GM13976 (cell line): ENCODE data around the gene GPT2.

ENCODE experiments used
- DNase-seq: peaks from one replicate; pipeline ENCODE4 v3.0.0; 2012; ENCODE audit warnings: low spot score
- CTCF ChIP-seq: IDR thresholded peaks from 2 replicates; pipeline ENCODE4 v1.5.1; 2012; ENCODE audit warnings: borderline replicate concordance, mild to moderate bottlenecking; ENCODE audit not compliant: insufficient read depth; ENCODE audit errors: extremely low read depth, missing control alignments, control extremely low read depth
- in situ Hi-C: fragments of 300-500 bp; cut with MboI; formaldehyde crosslinking; loops from one replicate; pipeline ENCODE4 v1.12.0; 2022; ENCODE audit warnings: low sequenced_read_pairs, mixed read lengths, inconsistent platforms; ENCODE audit not compliant: unreplicated experiment

Gene GPT2

DNA sequence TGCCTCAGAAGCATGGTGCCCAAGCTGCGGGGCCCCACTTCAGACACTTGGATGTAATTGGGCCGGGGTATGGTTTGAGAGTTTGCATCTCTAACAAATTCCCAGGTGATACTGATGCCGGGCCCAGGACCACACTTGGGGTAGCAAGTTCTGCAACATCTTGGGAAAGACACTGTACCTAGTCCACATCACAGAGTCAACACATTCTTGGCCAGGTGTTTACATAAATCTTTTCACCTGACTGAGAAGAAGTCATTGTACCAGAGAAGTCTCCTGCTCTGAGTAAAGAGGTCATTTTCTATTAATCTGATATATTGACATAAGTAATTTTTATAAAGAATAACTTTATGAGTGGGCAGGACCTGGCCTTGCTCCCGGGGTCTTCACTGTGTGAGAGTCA, 27.5 kb downstream of the GPT2 start:
- in situ Hi-C loops, result no loop called here
- no peak for TF ChIP-seq CTCF
- no peak for DNase-seq

GRCh38 chr16:46914556-46915201, 30.5 kb downstream of the GPT2 start:
- DNase-seq, result no peak
- no peak for TF ChIP-seq CTCF
- in situ Hi-C loops, result loop anchor here (5.0 kb wide), 2 partner anchors 67 to 242 kb away; no protein-coding TSS in a partner anchor

- no peak for TF ChIP-seq CTCF
- in situ Hi-C loops, result loop anchor here (5.0 kb wide), 2 partner anchors 68 to 243 kb away; no protein-coding TSS in a partner anchor
- DNase-seq, result no peak
Measured at GRCh38 chr16:46915483-46916025, 31.4 kb downstream of the GPT2 start.

DNA sequence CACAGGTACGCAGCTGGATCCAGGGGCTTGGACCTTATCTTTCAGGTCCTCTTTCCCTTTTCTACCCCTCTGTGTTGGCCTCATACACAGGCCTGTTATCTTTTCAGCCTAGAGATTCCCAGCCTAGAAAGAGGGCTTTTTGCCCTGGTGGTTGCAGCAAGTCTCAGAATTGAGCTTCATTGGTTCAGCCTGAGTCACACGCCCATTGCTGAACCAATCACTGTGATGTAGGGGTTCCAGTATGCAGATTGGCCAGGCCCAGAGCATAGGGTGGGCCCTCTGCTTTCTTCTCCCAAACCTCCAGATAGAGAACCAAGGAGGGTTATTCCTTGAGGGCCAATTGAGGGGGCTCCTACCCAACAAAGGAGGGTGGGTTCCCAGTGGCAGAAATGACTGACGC, 32.8 kb downstream of the GPT2 start:
- no peak for TF ChIP-seq CTCF
- no peak for DNase-seq
- in situ Hi-C loops, result loop anchor here (5.0 kb wide), 2 partner anchors 70 to 245 kb away; no protein-coding TSS in a partner anchor

DNA sequence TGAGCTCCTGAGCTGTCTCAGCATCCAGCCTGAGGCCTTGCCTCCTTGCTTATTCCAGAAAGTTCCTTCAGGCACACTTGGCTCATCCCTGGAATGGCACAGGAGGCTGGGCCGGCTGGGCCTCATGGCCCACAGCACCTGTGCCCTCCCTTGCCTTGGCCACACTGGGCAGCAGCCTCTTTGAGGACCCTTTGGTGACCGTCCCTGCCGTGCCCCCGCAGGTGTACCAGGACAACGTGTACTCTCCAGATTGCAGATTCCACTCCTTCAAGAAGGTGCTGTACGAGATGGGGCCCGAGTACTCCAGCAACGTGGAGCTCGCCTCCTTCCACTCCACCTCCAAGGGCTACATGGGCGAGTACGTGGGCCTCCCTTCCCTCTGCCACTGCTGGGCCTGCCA, 34.2 kb downstream of the GPT2 start:
- TF ChIP-seq CTCF, result no peak
- no peak for DNase-seq
- in situ Hi-C loops, result loop anchor here (5.0 kb wide), 2 partner anchors 71 to 246 kb away; no protein-coding TSS in a partner anchor

DNA sequence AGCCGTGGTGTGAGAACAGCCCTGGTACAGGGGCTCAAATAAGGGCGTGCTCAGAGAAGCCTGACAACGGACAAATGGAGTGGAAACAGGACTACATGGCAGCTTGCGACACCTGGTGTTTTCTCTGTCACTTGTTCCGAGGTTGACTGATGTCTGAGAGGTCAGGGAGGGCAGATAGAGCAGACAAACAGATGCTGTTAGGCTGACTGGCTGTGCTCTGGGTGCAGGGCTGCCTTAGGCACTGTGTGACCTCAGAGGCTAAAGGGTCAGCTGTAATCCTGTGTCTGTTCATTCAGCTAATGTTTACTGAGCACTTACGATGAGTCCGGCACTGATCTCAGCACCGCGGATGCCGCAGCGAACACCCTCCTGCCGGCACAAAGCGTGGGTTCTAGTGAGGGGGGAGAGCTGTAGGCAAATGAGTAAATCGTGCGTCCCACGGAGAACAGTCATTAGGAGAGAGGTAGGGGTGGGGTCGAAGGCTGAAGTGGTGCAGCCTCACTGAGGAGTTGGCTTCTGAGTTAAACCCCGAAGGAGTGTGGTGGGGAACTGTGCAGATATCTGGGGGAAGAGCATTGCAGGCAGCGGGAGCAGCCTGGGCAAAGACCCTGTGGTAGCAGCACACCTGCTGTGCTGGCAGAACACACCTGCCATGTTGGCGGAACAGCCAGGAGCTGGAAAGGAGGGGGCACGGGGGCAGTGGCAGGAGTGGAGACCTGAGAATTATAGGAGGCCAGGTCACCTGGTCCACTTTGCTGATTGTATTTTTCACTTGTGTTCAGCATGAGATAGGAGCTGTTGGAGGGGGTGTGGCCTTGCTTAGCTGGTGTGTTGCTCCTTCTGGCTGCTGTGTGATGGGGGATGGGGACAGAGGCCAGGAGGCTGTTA, 35.0 kb downstream of the GPT2 start:
- peak; percentile 30 for TF ChIP-seq CTCF
- in situ Hi-C loops, result loop anchor here (5.0 kb wide), 2 partner anchors 72 to 247 kb away; no protein-coding TSS in a partner anchor

More for the DNA sequence above, 35.0 kb downstream of the GPT2 start:
- peak; percentile 86 for DNase-seq
